Rectal smooth muscle tissue (tissue), 1 donor: ENCODE results near the gene CCDC197.

Experiments used
- H3K27ac ChIP-seq: one replicate; pipeline ENCODE4 v1.7.0; 2013; ENCODE audit warnings: low read depth, low read length, inconsistent platforms
- H3K27me3 ChIP-seq: one replicate; pipeline ENCODE4 v1.7.0; 2013; ENCODE audit warnings: low read length; ENCODE audit not compliant: control insufficient read depth, insufficient read depth
- H3K36me3 ChIP-seq: one replicate; pipeline ENCODE4 v1.7.0; 2013; ENCODE audit warnings: low read length; ENCODE audit not compliant: control insufficient read depth, insufficient read depth
- H3K4me1 ChIP-seq: one replicate; pipeline ENCODE4 v1.7.0; 2013; ENCODE audit warnings: low read length; ENCODE audit not compliant: control insufficient read depth, insufficient read depth
- H3K4me3 ChIP-seq: one replicate; pipeline ENCODE4 v1.7.0; 2013; ENCODE audit warnings: low read length
- H3K9ac ChIP-seq: one replicate; pipeline ENCODE4 v1.7.0; 2013; ENCODE audit warnings: low read length

Gene CCDC197

DNA sequence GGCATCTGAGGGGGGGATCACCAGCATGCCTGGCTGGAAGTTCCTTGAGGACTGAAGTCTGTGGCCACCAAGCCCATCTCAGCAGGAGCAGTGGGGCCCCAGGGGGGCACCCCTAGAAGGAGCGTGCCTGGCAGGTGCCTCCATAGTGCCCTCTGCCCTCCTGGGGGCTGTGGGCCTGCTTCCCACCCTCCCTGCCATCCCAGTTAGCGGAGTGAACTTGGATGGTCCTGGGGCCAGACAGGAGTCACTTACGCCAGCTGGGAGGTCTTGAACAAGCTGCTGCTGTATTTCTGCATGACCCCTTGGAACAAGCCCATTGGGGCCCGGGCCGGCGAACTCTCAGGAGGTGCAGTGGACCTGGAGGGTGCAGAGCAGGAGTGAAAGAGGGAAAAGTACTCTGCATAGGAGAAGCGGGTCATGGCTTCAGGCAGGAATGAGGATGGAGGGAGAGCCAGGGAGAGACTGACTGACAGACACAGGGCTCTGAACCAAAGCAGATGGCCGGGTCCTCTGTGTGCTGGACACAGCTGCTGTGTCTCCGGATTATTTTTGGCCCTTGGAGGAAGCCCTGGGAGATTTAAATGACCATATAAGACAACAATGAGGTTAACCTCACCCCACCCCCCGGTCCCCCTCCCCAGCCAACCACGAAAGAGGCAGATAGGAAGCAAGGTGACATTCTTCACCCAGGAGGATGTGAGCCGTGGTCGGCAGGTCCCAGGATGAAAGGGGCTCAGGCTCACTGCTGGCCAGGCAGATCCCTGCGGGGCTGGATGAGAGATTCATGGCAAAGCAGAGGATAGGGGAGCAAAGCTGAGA, 40.4 kb upstream of the CCDC197 start:
- Histone ChIP-seq H3K4me3 (no peak overlapping the region), H3K9ac (no peak overlapping the region), H3K27me3 (no peaks in the 10 kb centered on the region), H3K36me3 (peaks cover 2% of the 10 kb centered on the region), H3K4me1 (peaks cover 30% of the 10 kb centered on the region), H3K27ac (peak overlapping the region; percentile 69)

- Histone ChIP-seq H3K9ac (no peak overlapping the region), H3K4me3 (no peak overlapping the region), H3K36me3 (no peaks in the 10 kb centered on the region), H3K27ac (peak overlapping the region; percentile 69), H3K4me1 (peaks cover 30% of the 10 kb centered on the region), H3K27me3 (no peaks in the 10 kb centered on the region)
Observed at GRCh38 chr14:93957333-93957710, 39.8 kb upstream of the CCDC197 start.

- Histone ChIP-seq H3K36me3 (no peaks in the 10 kb centered on the region), H3K27me3 (no peaks in the 10 kb centered on the region), H3K27ac (peak overlapping the region; percentile 69), H3K4me1 (peaks cover 32% of the 10 kb centered on the region), H3K9ac (no peak overlapping the region), H3K4me3 (no peak overlapping the region)
Observed at GRCh38 chr14:93957751-93958566, 39.1 kb upstream of the CCDC197 start.

DNA sequence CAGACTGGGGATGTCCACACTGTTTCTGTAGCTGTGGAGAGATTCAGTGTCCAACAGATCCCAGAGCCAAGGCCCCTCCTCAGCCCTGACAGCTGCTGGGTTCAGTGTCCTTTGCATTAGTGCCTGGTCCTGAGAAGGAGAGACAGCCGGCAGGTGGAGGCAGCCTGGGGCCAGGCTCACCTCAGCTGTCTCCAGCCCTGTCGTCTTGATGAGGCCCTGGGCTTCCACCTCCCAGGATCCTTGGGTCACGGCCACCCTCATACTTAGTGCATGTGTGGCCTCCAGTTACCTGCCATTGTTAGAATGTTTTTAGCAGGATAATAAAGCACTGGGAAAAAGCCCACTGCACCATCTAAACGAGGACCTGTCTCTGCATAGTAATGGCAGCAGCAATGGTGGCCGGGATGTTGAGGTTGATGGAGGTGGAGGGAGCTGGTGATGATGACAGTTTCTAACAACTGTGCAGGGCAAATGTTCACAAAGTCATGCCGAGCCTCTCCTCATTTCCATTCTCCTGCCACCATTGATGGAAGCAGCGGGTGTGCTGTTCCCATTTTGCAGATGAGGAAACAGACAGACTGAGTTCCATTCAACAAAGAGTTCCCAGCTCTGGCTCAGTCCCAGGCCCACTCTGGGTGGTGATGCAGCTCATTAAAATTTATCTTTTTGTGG, 38.4 kb upstream of the CCDC197 start:
- H3K4me1 ChIP-seq = peaks cover 32% of the 10 kb centered on the region

DNA sequence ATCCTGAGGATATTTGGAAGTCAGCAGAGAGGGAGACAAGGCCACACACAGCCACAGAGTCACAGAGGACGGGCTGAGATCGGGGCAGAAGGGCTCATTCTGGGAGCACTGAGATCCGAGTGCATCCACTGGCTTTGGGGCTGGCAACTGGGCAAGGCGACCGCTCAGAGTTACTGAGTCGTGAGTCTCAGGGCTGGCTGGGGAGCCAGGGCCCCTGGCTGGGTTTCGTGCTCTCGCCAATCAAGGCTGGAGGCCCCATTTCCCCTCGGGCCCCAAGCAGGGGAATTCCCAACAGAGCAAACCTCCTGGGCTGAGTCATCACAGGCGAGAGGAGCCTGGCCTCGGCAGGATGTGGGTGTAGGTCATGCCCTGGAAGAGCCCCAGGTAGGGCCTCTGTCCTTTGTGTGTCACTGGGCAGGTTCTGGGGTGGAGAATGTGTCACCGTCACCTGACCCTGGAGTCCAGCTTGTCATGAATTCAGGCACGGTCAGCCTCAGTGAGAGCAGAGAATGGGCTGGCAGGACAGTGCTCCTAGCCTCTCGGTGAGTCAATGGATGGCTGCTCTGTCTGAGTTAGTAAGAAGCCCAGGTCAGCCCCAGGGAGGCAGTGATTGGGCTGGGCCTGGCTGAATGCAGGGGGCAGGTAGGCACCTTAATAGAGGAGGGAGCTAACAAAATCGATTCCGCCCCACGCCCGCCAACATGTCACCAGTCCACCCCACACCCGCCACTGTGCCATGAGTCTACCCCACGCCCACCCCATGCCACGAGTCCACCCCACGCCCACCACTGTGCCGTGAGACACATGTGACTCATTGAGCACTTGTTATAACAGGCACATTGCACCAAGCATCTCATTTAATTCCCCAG, 37.6 kb upstream of the CCDC197 start:
- H3K27me3 ChIP-seq = no peaks in the 10 kb centered on the region
- H3K4me3 ChIP-seq = peak overlapping the region; percentile 34
- peak overlapping the region; percentile 4 for H3K9ac ChIP-seq
- peaks cover 4% of the 10 kb centered on the region for H3K36me3 ChIP-seq
- peak overlapping the region; percentile 69 for H3K27ac ChIP-seq
- peaks cover 27% of the 10 kb centered on the region for H3K4me1 ChIP-seq

More for the DNA sequence above, 38.4 kb upstream of the CCDC197 start:
- no peaks in the 10 kb centered on the region for H3K27me3 ChIP-seq
- no peaks in the 10 kb centered on the region for H3K36me3 ChIP-seq
- H3K9ac ChIP-seq = peak overlapping the region; percentile 4
- peak overlapping the region; percentile 34 for H3K4me3 ChIP-seq
- H3K27ac ChIP-seq = peak overlapping the region; percentile 69

DNA sequence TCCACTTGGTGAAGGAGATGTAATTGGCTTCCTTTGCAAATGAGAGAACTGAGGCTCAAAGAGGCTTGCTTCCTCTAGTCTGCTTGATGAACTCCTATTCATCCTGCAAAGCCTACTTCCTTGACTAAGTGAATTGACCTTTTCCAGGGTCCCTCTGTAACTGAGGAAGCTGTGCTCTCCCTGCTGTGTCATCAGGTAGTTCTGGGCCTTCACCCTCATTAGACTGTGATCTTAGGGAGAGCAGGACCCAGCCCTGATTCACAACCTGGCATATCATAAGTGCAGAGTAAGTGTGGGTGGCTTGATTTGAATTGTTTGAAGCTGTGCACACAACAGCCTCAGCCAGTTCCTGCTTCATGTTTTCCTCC, 37.0 kb upstream of the CCDC197 start:
- H3K4me3 ChIP-seq = no peak overlapping the region
- peaks cover 27% of the 10 kb centered on the region for H3K4me1 ChIP-seq
- H3K36me3 ChIP-seq = peaks cover 4% of the 10 kb centered on the region
- no peak overlapping the region for H3K9ac ChIP-seq
- peak overlapping the region; percentile 34 for H3K27ac ChIP-seq
- H3K27me3 ChIP-seq = no peaks in the 10 kb centered on the region

GRCh38 chr14:93960774-93961438, 36.2 kb upstream of the CCDC197 start:
- Histone ChIP-seq H3K9ac (no peak overlapping the region), H3K4me1 (peaks cover 30% of the 10 kb centered on the region), H3K27ac (no peak overlapping the region), H3K27me3 (no peaks in the 10 kb centered on the region), H3K4me3 (no peak overlapping the region), H3K36me3 (peaks cover 4% of the 10 kb centered on the region)

GRCh38 chr14:93961620-93962019, 35.5 kb upstream of the CCDC197 start:
- Histone ChIP-seq H3K36me3 (peaks cover 4% of the 10 kb centered on the region), H3K9ac (no peak overlapping the region), H3K27ac (no peak overlapping the region), H3K4me3 (no peak overlapping the region), H3K4me1 (peaks cover 30% of the 10 kb centered on the region), H3K27me3 (no peaks in the 10 kb centered on the region)

GRCh38 chr14:93962701-93963601, 34.1 kb upstream of the CCDC197 start:
- Histone ChIP-seq H3K4me1 (peaks cover 22% of the 10 kb centered on the region), H3K27ac (peak overlapping the region; percentile 21), H3K36me3 (peaks cover 4% of the 10 kb centered on the region), H3K9ac (no peak overlapping the region), H3K27me3 (no peaks in the 10 kb centered on the region), H3K4me3 (no peak overlapping the region)

GRCh38 chr14:93963692-93964091, 33.4 kb upstream of the CCDC197 start:
- H3K27ac ChIP-seq = no peak overlapping the region
- H3K9ac ChIP-seq = no peak overlapping the region
- H3K27me3 ChIP-seq = no peaks in the 10 kb centered on the region
- peaks cover 19% of the 10 kb centered on the region for H3K4me1 ChIP-seq
- no peak overlapping the region for H3K4me3 ChIP-seq
- H3K36me3 ChIP-seq = peaks cover 4% of the 10 kb centered on the region

- Histone ChIP-seq H3K36me3 (peaks cover 4% of the 10 kb centered on the region), H3K9ac (no peak overlapping the region), H3K27ac (no peak overlapping the region), H3K27me3 (no peaks in the 10 kb centered on the region), H3K4me1 (peaks cover 16% of the 10 kb centered on the region), H3K4me3 (no peak overlapping the region)
Observed at GRCh38 chr14:93964281-93964680, 32.8 kb upstream of the CCDC197 start.
